H9 (cell line): ENCODE data around the gene BTBD17. TPM values are rescaled to one million over a fixed set of nuclear protein-coding genes. Genes with fewer than 3 reads are reported as not detected.

ENCODE experiments used
- DNase-seq: peaks from one replicate; pipeline ENCODE4 v3.0.0-alpha.2; 2017
- H2AFZ ChIP-seq: one replicate; pipeline ENCODE4 v1.6.1; 2013; ENCODE audit warnings: mild to moderate bottlenecking, low read length, control low read depth, moderate library complexity
- H2AK5ac ChIP-seq: 2 replicates; pipeline ENCODE4 v1.6.1; 2013; ENCODE audit warnings: low read length, control low read depth, mixed read lengths; ENCODE audit not compliant: insufficient read length
- H2BK120ac ChIP-seq: one replicate; pipeline ENCODE4 v1.6.1; 2013; ENCODE audit warnings: low read depth, mild to moderate bottlenecking, low read length, control low read depth, inconsistent platforms; ENCODE audit not compliant: poor library complexity, severe bottlenecking
- H2BK12ac ChIP-seq: 2 replicates; pipeline ENCODE4 v1.6.1; 2013; ENCODE audit warnings: low read length, control low read depth, mixed read lengths, low read depth; ENCODE audit not compliant: insufficient read length
- H2BK15ac ChIP-seq: 2 replicates; pipeline ENCODE4 v1.6.1; 2013; ENCODE audit warnings: low read depth, low read length, control low read depth
- H2BK20ac ChIP-seq: one replicate; pipeline ENCODE4 v1.6.1; 2013; ENCODE audit warnings: low read depth, mild to moderate bottlenecking, low read length, control low read depth, inconsistent platforms; ENCODE audit not compliant: poor library complexity, severe bottlenecking
- H2BK5ac ChIP-seq: 2 replicates; pipeline ENCODE4 v1.6.1; 2013; ENCODE audit warnings: low read length, control low read depth, mixed read lengths; ENCODE audit not compliant: insufficient read length
- H3K14ac ChIP-seq: 2 replicates; pipeline ENCODE4 v1.6.1; 2013; ENCODE audit warnings: low read length, control low read depth; ENCODE audit not compliant: insufficient read depth
- H3K18ac ChIP-seq: 2 replicates; pipeline ENCODE4 v1.6.1; 2013; ENCODE audit warnings: low read depth, mild to moderate bottlenecking, mixed read lengths, low read length, control low read depth; ENCODE audit not compliant: insufficient read length
- H3K23ac ChIP-seq: 2 replicates; pipeline ENCODE4 v1.6.1; 2013; ENCODE audit warnings: low read length, control low read depth, mixed read lengths, low read depth; ENCODE audit not compliant: insufficient read length
- H3K23me2 ChIP-seq: 2 replicates; pipeline ENCODE4 v1.6.1; 2013; ENCODE audit warnings: low read depth, mild to moderate bottlenecking, mixed read lengths, low read length, control low read depth; ENCODE audit not compliant: insufficient read length, poor library complexity, severe bottlenecking
- H3K27ac ChIP-seq: 2 replicates; pipeline ENCODE4 v1.5.1; 2013; ENCODE audit warnings: low read length, control low read depth, mixed read lengths, low read depth; ENCODE audit not compliant: insufficient read length
- H3K27me3 ChIP-seq: 2 replicates; pipeline ENCODE4 v1.6.1; 2013; ENCODE audit warnings: low read length, control low read depth, inconsistent platforms; ENCODE audit not compliant: insufficient read depth
- H3K4ac ChIP-seq: 2 replicates; pipeline ENCODE4 v1.6.1; 2013; ENCODE audit warnings: low read depth, mild to moderate bottlenecking, control low read depth, inconsistent platforms, low read length, moderate library complexity
- H3K4me1 ChIP-seq: 2 replicates; pipeline ENCODE4 v1.6.1; 2013; ENCODE audit warnings: low read length, control low read depth, inconsistent platforms; ENCODE audit not compliant: insufficient read depth
- H3K4me2 ChIP-seq: 2 replicates; pipeline ENCODE4 v1.6.1; 2013; ENCODE audit warnings: low read length, control low read depth, mixed read lengths; ENCODE audit not compliant: insufficient read length, insufficient read depth
- H3K56ac ChIP-seq: 2 replicates; pipeline ENCODE4 v1.6.1; 2013; ENCODE audit warnings: low read depth, mild to moderate bottlenecking, mixed read lengths, low read length, control low read depth; ENCODE audit not compliant: insufficient read length
- H3K79me1 ChIP-seq: 2 replicates; pipeline ENCODE4 v1.6.1; 2013; ENCODE audit warnings: low read depth, mild to moderate bottlenecking, moderate library complexity, low read length, control low read depth, inconsistent platforms; ENCODE audit not compliant: insufficient read depth, poor library complexity, severe bottlenecking
- H3K79me2 ChIP-seq: 2 replicates; pipeline ENCODE4 v1.6.1; 2013; ENCODE audit warnings: low read length, control low read depth, inconsistent platforms; ENCODE audit not compliant: insufficient read depth
- H3K9ac ChIP-seq: 2 replicates; pipeline ENCODE4 v1.6.1; 2013; ENCODE audit warnings: low read length, control low read depth, mixed read lengths; ENCODE audit not compliant: insufficient read length; ENCODE audit errors: extremely low read depth
- H3K9me3 ChIP-seq: one replicate; pipeline ENCODE4 v1.6.1; 2013; ENCODE audit warnings: low read depth, low read length, inconsistent platforms; ENCODE audit not compliant: control insufficient read depth
- H3T11ph ChIP-seq: one replicate; pipeline ENCODE4 v1.6.1; 2013; ENCODE audit warnings: mild to moderate bottlenecking, low read length, control low read depth, inconsistent platforms
- H4K20me1 ChIP-seq: one replicate; pipeline ENCODE4 v1.6.1; 2013; ENCODE audit not compliant: control insufficient read depth, insufficient read length, insufficient read depth
- H4K5ac ChIP-seq: 2 replicates; pipeline ENCODE4 v1.6.1; 2013; ENCODE audit warnings: low read depth, mild to moderate bottlenecking, mixed read lengths, low read length, control low read depth; ENCODE audit not compliant: insufficient read length
- H4K8ac ChIP-seq: replicated peaks from 2 replicates; pipeline ENCODE4 v1.6.1; 2013; ENCODE audit warnings: low read length, control low read depth, mixed read lengths, low read depth; ENCODE audit not compliant: insufficient read length
- H4K91ac ChIP-seq: 2 replicates; pipeline ENCODE4 v1.6.1; 2013; ENCODE audit warnings: low read depth, mild to moderate bottlenecking, moderate library complexity, mixed read lengths, low read length, control low read depth; ENCODE audit not compliant: insufficient read length
- H3K27ac Mint-ChIP-seq, 3 experiments: 2 replicates in 2 of 3; 3 replicates in 1 of 3; pipeline ENCODE4 v1.8.0; 2020 to 2021; ENCODE audit warnings: mixed read lengths in 3 of 3, mild to moderate bottlenecking in 1 of 3, moderate library complexity in 1 of 3
- H3K27me3 Mint-ChIP-seq: 2 replicates; pipeline ENCODE4 v1.8.0; 2021; ENCODE audit warnings: low read depth, mild to moderate bottlenecking, moderate library complexity, mixed read lengths
- H3K36me3 Mint-ChIP-seq, 3 experiments: 2 replicates in 2 of 3; 3 replicates in 1 of 3; pipeline ENCODE4 v1.8.0; 2020 to 2021; ENCODE audit warnings: low read depth in 3 of 3, mixed read lengths in 3 of 3; ENCODE audit not compliant: insufficient read depth in 1 of 3
- H3K4me1 Mint-ChIP-seq, 2 experiments: 2 replicates each; pipeline ENCODE4 v1.8.0; 2020; ENCODE audit warnings: mixed read lengths in 2 of 2
- H3K4me3 Mint-ChIP-seq, 2 experiments: 2 replicates in 1 of 2; 3 replicates in 1 of 2; pipeline ENCODE4 v1.8.0; 2020 to 2021; ENCODE audit warnings: mild to moderate bottlenecking in 2 of 2, mixed read lengths in 2 of 2, moderate library complexity in 1 of 2
- H3K9me3 Mint-ChIP-seq, 2 experiments: 2 replicates in 1 of 2; 3 replicates in 1 of 2; pipeline ENCODE4 v1.8.0; 2020; ENCODE audit warnings: mild to moderate bottlenecking in 2 of 2, mixed read lengths in 2 of 2, moderate library complexity in 1 of 2
- WGBS: extraction: QIAGEN DNeasy Blood & Tissue Kit; methylation state at CpG from one replicate; pipeline ENCODE4 v1.1.7; 2013; ENCODE audit warnings: missing lambda C conversion rate, low lambda C conversion rate, mixed read lengths; ENCODE audit not compliant: insufficient read length; ENCODE audit errors: extremely low coverage; 5-methylcytosine and 5-hydroxymethylcytosine counted together
- total RNA-seq: library from RNA; stranded (reverse); gene quantifications from 2 replicates; pipeline ENCODE4 v1.2.1, GENCODE V29; 2021
- TF ChIP-seq, protein P1 (sequence below): fragments of 200-600 bp; sonication (generic); conservative IDR thresholded peaks from 3 replicates; pipeline ENCODE4 v1.8.0; 2021; ENCODE audit warnings: antibody characterized with exemption, mild to moderate bottlenecking

The BTBD17 gene
- total RNA-seq, 1 experiment from 2014 or later: 0.33 TPM

DNA sequence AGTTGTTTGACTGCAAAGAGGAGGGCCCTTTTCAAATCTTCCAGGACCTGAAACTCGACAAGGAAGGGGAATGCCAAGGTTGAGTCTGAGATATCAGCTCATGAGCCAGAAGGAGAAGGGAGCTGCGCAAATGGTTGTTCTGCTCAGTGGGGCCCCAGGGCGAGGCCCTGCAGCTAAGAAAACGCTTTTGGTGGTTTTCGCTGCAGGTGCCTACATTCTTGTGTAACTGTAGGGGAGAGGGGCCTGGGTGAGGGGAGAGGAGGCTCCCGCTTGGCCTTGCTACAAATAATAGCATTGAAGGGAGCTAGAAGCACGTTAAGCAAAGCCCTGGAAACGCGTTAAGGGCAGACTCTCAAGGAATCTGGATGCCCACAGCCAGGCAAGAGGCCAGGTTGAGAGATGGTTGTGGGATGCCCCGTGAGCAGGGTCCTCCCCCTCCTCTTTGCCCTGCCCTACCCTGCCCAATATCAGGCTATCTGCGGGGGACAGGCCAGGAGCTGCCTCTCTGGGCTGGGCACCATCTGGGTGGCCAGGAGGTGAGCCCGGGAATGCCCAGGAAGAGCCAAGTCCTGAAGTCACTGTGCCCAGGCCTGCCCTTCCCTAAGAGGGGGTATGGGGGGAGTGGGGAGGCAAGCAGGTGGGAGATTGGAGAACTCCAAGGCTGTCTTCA is 27.6 kb upstream of the BTBD17 start:
- Histone ChIP-seq H3K4me1 (no peaks in the 10 kb centered on the region), H3K9ac (no peak overlapping the region), H3T11ph (no peak overlapping the region), H3K27ac (no peak overlapping the region), H2BK12ac (no peak overlapping the region), H2AFZ (no peak overlapping the region), H4K20me1 (no peaks in the 10 kb centered on the region), H3K79me2 (no peaks in the 10 kb centered on the region), H3K27me3 (no peaks in the 10 kb centered on the region), H3K14ac (no peak overlapping the region), H2BK15ac (no peak overlapping the region), H3K18ac (no peak overlapping the region), H2BK5ac (no peak overlapping the region), H2AK5ac (no peak overlapping the region), H2BK20ac (no peak overlapping the region), H4K8ac (no peak overlapping the region), H3K56ac (no peak overlapping the region), H2BK120ac (no peak overlapping the region), H3K79me1 (no peaks in the 10 kb centered on the region), H4K91ac (no peak overlapping the region), H4K5ac (no peak overlapping the region), H3K4ac (no peak overlapping the region), H3K9me3 (no peaks in the 10 kb centered on the region), H3K23me2 (peaks cover 2% of the 10 kb centered on the region), H3K23ac (no peak overlapping the region), H3K4me2 (no peak overlapping the region)
- peaks cover 27 to 50% of the 10 kb centered on the region in 2 experiments for H3K4me1 Mint-ChIP-seq
- H3K36me3 Mint-ChIP-seq: no peaks in the 10 kb centered on the region; a peak in 2 of 7 replicates
- H3K27ac Mint-ChIP-seq: no peak overlapping the region; a peak in 1 of 7 replicates
- DNase-seq: no peak
- no peak overlapping the region for H3K4me3 Mint-ChIP-seq
- TF ChIP-seq, protein P1, sequence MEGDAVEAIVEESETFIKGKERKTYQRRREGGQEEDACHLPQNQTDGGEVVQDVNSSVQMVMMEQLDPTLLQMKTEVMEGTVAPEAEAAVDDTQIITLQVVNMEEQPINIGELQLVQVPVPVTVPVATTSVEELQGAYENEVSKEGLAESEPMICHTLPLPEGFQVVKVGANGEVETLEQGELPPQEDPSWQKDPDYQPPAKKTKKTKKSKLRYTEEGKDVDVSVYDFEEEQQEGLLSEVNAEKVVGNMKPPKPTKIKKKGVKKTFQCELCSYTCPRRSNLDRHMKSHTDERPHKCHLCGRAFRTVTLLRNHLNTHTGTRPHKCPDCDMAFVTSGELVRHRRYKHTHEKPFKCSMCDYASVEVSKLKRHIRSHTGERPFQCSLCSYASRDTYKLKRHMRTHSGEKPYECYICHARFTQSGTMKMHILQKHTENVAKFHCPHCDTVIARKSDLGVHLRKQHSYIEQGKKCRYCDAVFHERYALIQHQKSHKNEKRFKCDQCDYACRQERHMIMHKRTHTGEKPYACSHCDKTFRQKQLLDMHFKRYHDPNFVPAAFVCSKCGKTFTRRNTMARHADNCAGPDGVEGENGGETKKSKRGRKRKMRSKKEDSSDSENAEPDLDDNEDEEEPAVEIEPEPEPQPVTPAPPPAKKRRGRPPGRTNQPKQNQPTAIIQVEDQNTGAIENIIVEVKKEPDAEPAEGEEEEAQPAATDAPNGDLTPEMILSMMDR: no peak
- WGBS: no CpG with 5 or more reads among the region's 12 CpGs
- H3K27me3 Mint-ChIP-seq: peaks cover 22% of the 10 kb centered on the region
- H3K9me3 Mint-ChIP-seq: peaks cover 0 to 7% of the 10 kb centered on the region in 2 experiments; a peak in 1 of 5 replicates
